Measurements from ENCODE around the gene CENPB. TPM values are rescaled to one million over a fixed set of nuclear protein-coding genes. Genes with fewer than 3 reads are reported as not detected.

Gene CENPB
- total and polyA plus RNA-seq, 3 donors from 2014 or later, result 24.8 to 44.1 (median 32.2) TPM

GRCh38 chr20:3801846-3802245 lies 15.3 kb upstream of the CENPB start:
- no peak for DNase-seq
- intact Hi-C loops (cut with DNase I; ENCODE audit: low total_unique reads), result no loop called here
- Histone ChIP-seq H3K4me1 (peaks cover 11% of the 10 kb centered on the region), H3K4me3 (no peak overlapping the region), H3K36me3 (ENCODE audit: low read depth, missing control alignments) (no peaks in the 10 kb centered on the region), H3K9me3 (no peaks in the 10 kb centered on the region), H3K27ac (no peak overlapping the region), H3K27me3 (no peaks in the 10 kb centered on the region)
- WGBS, 2 donors, result 80 to 97% methylated on average over 1 to 13 of the region's 13 CpGs
- TF ChIP-seq POLR2A (IDR thresholded peaks at IDR 0.05) (no peak), CTCF (IDR thresholded peaks at IDR 0.05) (no peak)

GRCh38 chr20:3801299-3801698 lies 14.8 kb upstream of the CENPB start:
- Histone ChIP-seq H3K27ac (no peak overlapping the region), H3K4me1 (peaks cover 6% of the 10 kb centered on the region)
- no peak for TF ChIP-seq CTCF (IDR thresholded peaks at IDR 0.05)
- TF ChIP-seq POLR2A (IDR thresholded peaks at IDR 0.05), result no peak

GRCh38 chr20:3800878-3801260 lies 14.3 kb upstream of the CENPB start:
- H3K36me3 ChIP-seq (ENCODE audit: low read depth, missing control alignments), result no peaks in the 10 kb centered on the region
- intact Hi-C loops (cut with DNase I; ENCODE audit: low total_unique reads), result no loop called here
- TF ChIP-seq POLR2A (IDR thresholded peaks at IDR 0.05), result no peak
- H3K27me3 ChIP-seq, result no peaks in the 10 kb centered on the region
- H3K9me3 ChIP-seq, result no peaks in the 10 kb centered on the region
- no peak overlapping the region for H3K4me3 ChIP-seq
- DNase-seq, result no peak
- peaks cover 3% of the 10 kb centered on the region for H3K4me1 ChIP-seq
- H3K27ac ChIP-seq, result no peak overlapping the region
- WGBS, 2 donors, result 83 to 98% methylated on average over 2 to 8 of the region's 8 CpGs

More at GRCh38 chr20:3801299-3801698, 14.8 kb upstream of the CENPB start:
- WGBS, 2 donors, result 87 to 94% methylated on average over 4 of the region's 4 CpGs
- Histone ChIP-seq H3K27me3 (no peaks in the 10 kb centered on the region), H3K36me3 (ENCODE audit: low read depth, missing control alignments) (no peaks in the 10 kb centered on the region), H3K4me3 (no peak overlapping the region), H3K9me3 (no peaks in the 10 kb centered on the region)
- DNase-seq, result no peak
- intact Hi-C loops (cut with DNase I; ENCODE audit: low total_unique reads), result no loop called here

- 92 to 95% methylated on average over 12 to 18 of the region's 18 CpGs for WGBS, 2 donors
- Histone ChIP-seq H3K9me3 (no peaks in the 10 kb centered on the region), H3K27me3 (no peaks in the 10 kb centered on the region), H3K4me3 (no peak overlapping the region), H3K4me1 (peaks cover 3% of the 10 kb centered on the region), H3K27ac (no peak overlapping the region), H3K36me3 (ENCODE audit: low read depth, missing control alignments) (no peaks in the 10 kb centered on the region)
- DNase-seq, result no peak
- intact Hi-C loops (cut with DNase I; ENCODE audit: low total_unique reads), result no loop called here
- no peak for TF ChIP-seq POLR2A (IDR thresholded peaks at IDR 0.05)
- no peak for TF ChIP-seq CTCF (IDR thresholded peaks at IDR 0.05)
These were observed 13.8 kb upstream of the CENPB start for GRCh38 chr20:3800256-3800877.

GRCh38 chr20:3798908-3799248 lies 12.3 kb upstream of the CENPB start:
- DNase-seq, result no peak
- intact Hi-C loops (cut with DNase I; ENCODE audit: low total_unique reads), result no loop called here
- Histone ChIP-seq H3K9me3 (no peaks in the 10 kb centered on the region), H3K27me3 (no peaks in the 10 kb centered on the region), H3K4me1 (peaks cover 3% of the 10 kb centered on the region), H3K27ac (no peak overlapping the region), H3K36me3 (ENCODE audit: low read depth, missing control alignments) (no peaks in the 10 kb centered on the region), H3K4me3 (no peak overlapping the region)
- no peak for TF ChIP-seq CTCF (IDR thresholded peaks at IDR 0.05)
- TF ChIP-seq POLR2A (IDR thresholded peaks at IDR 0.05), result no peak
- 96 to 100% methylated on average over 2 to 3 of the region's 3 CpGs for WGBS, 2 donors

All from testis (tissue), 3 donors.